Parathyroid adenoma (tissue), 2 donors: ENCODE data around the gene HCCS.

Experiments
- H2AFZ ChIP-seq: fragments of 300-600 bp; sonication (generic); one replicate; pipeline ENCODE4 v1.7.0; 2017; ENCODE audit warnings: antibody characterized with exemption, mild to moderate bottlenecking
- H3K27ac ChIP-seq: fragments of 300-600 bp; sonication (generic); one replicate; pipeline ENCODE4 v1.7.0; 2017
- H3K27me3 ChIP-seq: fragments of 300-600 bp; sonication (generic); one replicate; pipeline ENCODE4 v1.7.0; 2017; ENCODE audit warnings: low read length; ENCODE audit not compliant: control insufficient read depth, insufficient read depth
- H3K36me3 ChIP-seq: fragments of 300-600 bp; sonication (generic); one replicate; pipeline ENCODE4 v1.7.0; 2017; ENCODE audit warnings: low read length; ENCODE audit not compliant: control insufficient read depth, insufficient read depth
- H3K4me1 ChIP-seq: fragments of 300-600 bp; sonication (generic); one replicate; pipeline ENCODE4 v1.7.0; 2017; ENCODE audit warnings: control low read depth
- H3K4me2 ChIP-seq: fragments of 300-600 bp; sonication (generic); one replicate; pipeline ENCODE4 v1.7.0; 2017; ENCODE audit warnings: low read length
- H3K4me3 ChIP-seq: fragments of 300-600 bp; sonication (generic); one replicate; pipeline ENCODE4 v1.7.0; 2017; ENCODE audit warnings: low read depth, low read length
- H3K79me2 ChIP-seq: fragments of 300-600 bp; sonication (generic); one replicate; pipeline ENCODE4 v1.7.0; 2017; ENCODE audit warnings: control low read depth
- H3K9ac ChIP-seq: fragments of 300-600 bp; sonication (generic); one replicate; pipeline ENCODE4 v1.7.0; 2017; ENCODE audit warnings: mild to moderate bottlenecking
- H3K9me3 ChIP-seq: fragments of 300-600 bp; sonication (generic); one replicate; pipeline ENCODE4 v1.7.0; 2017; ENCODE audit warnings: low read length; ENCODE audit not compliant: control insufficient read depth
- TF ChIP-seq, protein P1 (sequence below): fragments of 300-600 bp; sonication (generic); IDR thresholded peaks from one replicate; pipeline ENCODE4 v1.7.0; 2017; ENCODE audit warnings: antibody characterized with exemption, mild to moderate bottlenecking
- donor health status: primary hyperparathyroidism.

Gene HCCS

DNA sequence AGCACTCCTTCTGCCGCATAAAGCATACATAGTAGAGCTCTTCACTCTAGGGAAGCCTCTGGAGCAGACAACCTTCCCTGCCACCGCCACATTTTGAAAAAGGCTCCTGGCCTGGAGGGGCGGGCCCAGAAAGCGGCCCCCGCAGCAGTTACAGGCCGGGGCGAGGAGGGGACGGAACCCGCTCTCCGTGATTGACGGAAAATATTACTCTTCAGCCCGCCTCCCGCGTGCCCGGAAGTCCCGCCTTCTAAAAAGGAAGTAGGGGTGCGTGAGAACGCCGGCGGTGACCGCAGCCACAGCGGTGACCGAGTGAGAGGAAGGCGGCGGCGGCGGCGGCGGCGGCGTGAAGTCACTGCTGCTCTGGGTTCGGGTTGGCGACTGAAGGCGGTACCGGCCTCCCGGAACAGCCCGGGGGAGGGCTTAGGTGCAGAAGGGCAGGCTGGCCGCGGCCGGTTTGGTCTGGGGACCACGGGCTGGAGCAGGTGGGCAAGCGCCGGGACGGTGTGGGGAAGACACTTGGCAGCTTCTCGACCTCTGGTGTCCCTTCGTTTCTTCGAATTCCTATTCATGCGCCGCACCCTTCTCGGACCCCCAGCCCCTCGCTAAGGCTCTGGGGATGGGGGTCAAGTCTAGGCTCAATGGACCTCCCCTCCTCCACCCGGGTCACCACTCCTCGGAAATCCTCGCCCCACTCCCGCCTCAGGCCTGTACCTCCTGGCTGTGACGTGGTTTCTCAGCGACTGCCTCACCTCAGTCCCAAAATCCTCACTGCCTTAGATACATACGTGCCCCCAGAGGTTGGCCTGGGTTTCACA lies at the start of gene HCCS:
Gene HCCS, plus strand, starts transcription at position 296 of the 815 bp plus-strand sequence. CDS start 729 bp downstream, outside the sequence.
- Histone ChIP-seq H3K4me1 (peaks cover 7% of the 10 kb centered on the region), H3K4me3 (peak within 1 kb of the TSS; percentile 70), H3K9me3 (no peaks in the 10 kb centered on the region), H3K36me3 (no peaks in the 10 kb centered on the region), H3K4me2 (peak within 1 kb of the TSS; percentile 80), H2AFZ (peak within 1 kb of the TSS; percentile 75), H3K27me3 (no peaks in the 10 kb centered on the region), H3K79me2 (no peaks in the 10 kb centered on the region), H3K27ac (peak within 1 kb of the TSS; percentile 78), H3K9ac (peak within 1 kb of the TSS; percentile 72)
- TF ChIP-seq, protein P1, sequence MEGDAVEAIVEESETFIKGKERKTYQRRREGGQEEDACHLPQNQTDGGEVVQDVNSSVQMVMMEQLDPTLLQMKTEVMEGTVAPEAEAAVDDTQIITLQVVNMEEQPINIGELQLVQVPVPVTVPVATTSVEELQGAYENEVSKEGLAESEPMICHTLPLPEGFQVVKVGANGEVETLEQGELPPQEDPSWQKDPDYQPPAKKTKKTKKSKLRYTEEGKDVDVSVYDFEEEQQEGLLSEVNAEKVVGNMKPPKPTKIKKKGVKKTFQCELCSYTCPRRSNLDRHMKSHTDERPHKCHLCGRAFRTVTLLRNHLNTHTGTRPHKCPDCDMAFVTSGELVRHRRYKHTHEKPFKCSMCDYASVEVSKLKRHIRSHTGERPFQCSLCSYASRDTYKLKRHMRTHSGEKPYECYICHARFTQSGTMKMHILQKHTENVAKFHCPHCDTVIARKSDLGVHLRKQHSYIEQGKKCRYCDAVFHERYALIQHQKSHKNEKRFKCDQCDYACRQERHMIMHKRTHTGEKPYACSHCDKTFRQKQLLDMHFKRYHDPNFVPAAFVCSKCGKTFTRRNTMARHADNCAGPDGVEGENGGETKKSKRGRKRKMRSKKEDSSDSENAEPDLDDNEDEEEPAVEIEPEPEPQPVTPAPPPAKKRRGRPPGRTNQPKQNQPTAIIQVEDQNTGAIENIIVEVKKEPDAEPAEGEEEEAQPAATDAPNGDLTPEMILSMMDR = peak; percentile 5

DNA sequence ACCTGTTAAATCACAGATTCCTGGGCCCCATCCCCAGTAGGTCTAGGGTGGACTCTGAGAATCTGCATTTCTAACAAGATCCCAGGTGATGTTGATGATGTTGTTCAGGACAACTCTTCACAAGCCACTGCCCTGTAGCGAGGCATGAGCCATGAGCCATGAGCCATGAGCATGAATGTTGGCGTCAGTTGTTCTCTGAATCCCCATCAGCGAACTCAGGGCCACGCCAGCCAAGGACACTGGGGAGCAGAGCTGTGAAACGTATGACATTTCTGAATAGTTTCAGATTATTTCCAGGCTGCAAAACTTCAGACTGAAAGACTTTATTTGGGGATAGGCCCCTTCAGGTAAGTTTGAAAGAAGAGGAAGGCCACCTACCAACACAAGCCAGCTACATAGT lies 46.9 kb upstream of the HCCS start:
- H3K27ac ChIP-seq = peak overlapping the region; percentile 96
- H3K27me3 ChIP-seq = no peaks in the 10 kb centered on the region
- H3K4me3 ChIP-seq = no peak overlapping the region
- no peak overlapping the region for H3K4me2 ChIP-seq
- H3K79me2 ChIP-seq = no peaks in the 10 kb centered on the region
- H3K9ac ChIP-seq = no peak overlapping the region
- no peaks in the 10 kb centered on the region for H3K36me3 ChIP-seq
- TF ChIP-seq, protein P1 = no peak
- peaks cover 23% of the 10 kb centered on the region for H3K4me1 ChIP-seq
- no peaks in the 10 kb centered on the region for H3K9me3 ChIP-seq
- H2AFZ ChIP-seq = peak overlapping the region; percentile 50

DNA sequence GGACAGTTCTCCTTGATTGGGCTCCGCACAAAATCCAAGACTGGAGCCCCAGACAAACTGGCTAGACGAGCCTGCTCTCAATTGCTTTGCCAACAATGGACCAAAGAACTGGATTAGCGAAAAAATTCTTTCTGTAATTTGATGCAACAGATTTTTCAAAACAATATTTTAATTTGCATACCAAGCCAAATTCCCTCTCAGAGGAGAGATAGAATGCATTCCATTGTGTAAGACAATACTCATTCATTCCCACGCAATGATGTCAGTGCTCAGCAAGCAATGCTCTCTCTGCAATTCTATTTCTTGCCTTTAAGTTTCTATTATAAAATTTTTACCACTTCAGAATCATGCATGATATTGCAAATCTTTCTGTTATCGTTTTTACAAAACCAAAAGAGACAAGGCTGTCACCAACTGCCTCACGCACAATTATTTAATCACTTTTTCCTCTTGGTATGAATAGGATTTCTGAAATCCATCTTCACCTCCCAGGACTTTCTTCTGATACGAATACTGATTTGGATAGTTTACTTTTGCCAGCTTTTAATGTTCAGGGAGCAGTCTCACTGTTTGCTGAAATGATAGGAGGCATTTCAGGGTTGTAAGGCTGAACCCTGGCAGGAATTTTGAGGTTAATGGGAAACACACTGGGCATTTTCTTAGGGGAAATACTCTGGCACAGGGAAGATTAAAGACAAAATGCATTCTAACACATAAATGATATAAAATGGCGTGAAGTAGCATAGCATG lies 46.1 kb upstream of the HCCS start:
- no peak overlapping the region for H3K4me3 ChIP-seq
- peak overlapping the region; percentile 50 for H2AFZ ChIP-seq
- peaks cover 23% of the 10 kb centered on the region for H3K4me1 ChIP-seq
- no peaks in the 10 kb centered on the region for H3K36me3 ChIP-seq
- peak overlapping the region; percentile 96 for H3K27ac ChIP-seq
- no peaks in the 10 kb centered on the region for H3K9me3 ChIP-seq
- no peak overlapping the region for H3K9ac ChIP-seq
- no peaks in the 10 kb centered on the region for H3K79me2 ChIP-seq
- H3K27me3 ChIP-seq = no peaks in the 10 kb centered on the region
- H3K4me2 ChIP-seq = no peak overlapping the region
- TF ChIP-seq, protein P1 = no peak

DNA sequence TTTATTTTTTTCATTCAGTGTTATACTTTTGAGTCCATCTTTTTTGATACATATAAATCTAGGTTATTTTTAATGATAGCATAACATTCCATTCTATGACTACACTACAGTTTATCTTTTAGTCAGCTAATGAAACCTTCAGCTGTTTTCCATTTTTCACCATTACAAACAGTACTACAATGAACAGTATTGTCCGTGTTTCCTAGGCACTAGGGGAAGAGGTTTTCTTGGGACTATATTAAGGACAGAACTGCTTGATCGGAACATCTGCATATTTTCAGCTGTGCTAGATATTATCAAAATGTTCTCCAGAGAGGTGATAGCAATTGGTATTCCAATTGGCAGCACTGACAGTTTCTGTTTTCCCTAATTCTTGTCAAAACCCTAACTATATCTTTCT lies 44.3 kb upstream of the HCCS start:
- Histone ChIP-seq H3K79me2 (no peaks in the 10 kb centered on the region), H3K27me3 (no peaks in the 10 kb centered on the region), H3K4me2 (no peak overlapping the region), H3K36me3 (no peaks in the 10 kb centered on the region), H3K9me3 (no peaks in the 10 kb centered on the region), H3K9ac (no peak overlapping the region), H2AFZ (no peak overlapping the region), H3K4me3 (no peak overlapping the region), H3K4me1 (peaks cover 22% of the 10 kb centered on the region), H3K27ac (peak overlapping the region; percentile 96)
- TF ChIP-seq, protein P1 = no peak
